ENCODE results near the gene MCTP1.

DNA sequence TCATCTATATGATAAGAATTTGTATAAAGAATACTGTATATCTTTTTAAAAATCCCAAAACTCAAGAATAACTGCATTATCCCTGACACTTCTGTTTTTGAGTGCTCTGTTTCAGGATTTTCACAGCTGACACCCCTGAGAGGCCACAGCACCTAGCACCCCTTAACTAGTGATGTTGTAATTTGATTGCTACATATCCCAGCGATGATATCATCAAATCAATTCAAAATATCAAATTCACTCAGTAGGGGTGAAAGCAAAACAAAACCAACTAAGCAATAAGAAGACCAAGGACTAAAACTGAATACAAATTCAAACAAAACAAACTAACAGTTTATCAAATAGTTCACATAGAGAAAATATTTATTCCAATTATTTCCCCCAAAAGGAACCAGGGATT, 184.3 kb downstream of the MCTP1 start:
- TF ChIP-seq, protein P1, sequence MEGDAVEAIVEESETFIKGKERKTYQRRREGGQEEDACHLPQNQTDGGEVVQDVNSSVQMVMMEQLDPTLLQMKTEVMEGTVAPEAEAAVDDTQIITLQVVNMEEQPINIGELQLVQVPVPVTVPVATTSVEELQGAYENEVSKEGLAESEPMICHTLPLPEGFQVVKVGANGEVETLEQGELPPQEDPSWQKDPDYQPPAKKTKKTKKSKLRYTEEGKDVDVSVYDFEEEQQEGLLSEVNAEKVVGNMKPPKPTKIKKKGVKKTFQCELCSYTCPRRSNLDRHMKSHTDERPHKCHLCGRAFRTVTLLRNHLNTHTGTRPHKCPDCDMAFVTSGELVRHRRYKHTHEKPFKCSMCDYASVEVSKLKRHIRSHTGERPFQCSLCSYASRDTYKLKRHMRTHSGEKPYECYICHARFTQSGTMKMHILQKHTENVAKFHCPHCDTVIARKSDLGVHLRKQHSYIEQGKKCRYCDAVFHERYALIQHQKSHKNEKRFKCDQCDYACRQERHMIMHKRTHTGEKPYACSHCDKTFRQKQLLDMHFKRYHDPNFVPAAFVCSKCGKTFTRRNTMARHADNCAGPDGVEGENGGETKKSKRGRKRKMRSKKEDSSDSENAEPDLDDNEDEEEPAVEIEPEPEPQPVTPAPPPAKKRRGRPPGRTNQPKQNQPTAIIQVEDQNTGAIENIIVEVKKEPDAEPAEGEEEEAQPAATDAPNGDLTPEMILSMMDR (IDR thresholded peaks at IDR 0.05): no peak
- TF ChIP-seq ESRRA (CRISPR knock-in tag; IDR thresholded peaks at IDR 0.05; ENCODE audit: borderline replicate concordance) (no peak), ZNF121 (CRISPR knock-in tag; IDR thresholded peaks at IDR 0.05) (no peak), NR2C2 (CRISPR knock-in tag; IDR thresholded peaks at IDR 0.05) (no peak)
- TF ChIP-seq, protein P2, sequence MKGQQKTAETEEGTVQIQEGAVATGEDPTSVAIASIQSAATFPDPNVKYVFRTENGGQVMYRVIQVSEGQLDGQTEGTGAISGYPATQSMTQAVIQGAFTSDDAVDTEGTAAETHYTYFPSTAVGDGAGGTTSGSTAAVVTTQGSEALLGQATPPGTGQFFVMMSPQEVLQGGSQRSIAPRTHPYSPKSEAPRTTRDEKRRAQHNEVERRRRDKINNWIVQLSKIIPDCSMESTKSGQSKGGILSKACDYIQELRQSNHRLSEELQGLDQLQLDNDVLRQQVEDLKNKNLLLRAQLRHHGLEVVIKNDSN (CRISPR knock-in tag; IDR thresholded peaks at IDR 0.05): no peak

Data from WTC11 (cell line).